HEK293T (cell line): ENCODE measurements around the gene DIP2A.

Source experiments
- CTBP1 ChIP-seq: fragments of 450-650 bp; IDR thresholded peaks from 2 replicates; pipeline ENCODE4 v1.6.1; 2016; ENCODE audit warnings: borderline replicate concordance
- ELF4 ChIP-seq: fragments of 450-650 bp; IDR thresholded peaks from 2 replicates; pipeline ENCODE4 v1.6.1; 2017; ENCODE audit warnings: antibody characterized with exemption
- FOXA1 ChIP-seq: fragments of 450-650 bp; IDR thresholded peaks from 2 replicates; pipeline ENCODE4 v1.6.1; 2016; ENCODE audit warnings: mild to moderate bottlenecking
- FOXK2 ChIP-seq: fragments of 450-650 bp; IDR thresholded peaks from 2 replicates; pipeline ENCODE4 v1.6.1; 2016; ENCODE audit warnings: mild to moderate bottlenecking
- FOXM1 ChIP-seq: fragments of 450-650 bp; IDR thresholded peaks from 2 replicates; pipeline ENCODE4 v1.6.1; 2017; ENCODE audit warnings: mild to moderate bottlenecking, borderline replicate concordance
- NFRKB ChIP-seq: fragments of 450-650 bp; IDR thresholded peaks from 2 replicates; pipeline ENCODE4 v1.6.1; 2016; ENCODE audit warnings: mild to moderate bottlenecking, moderate library complexity
- SP1 ChIP-seq: fragments of 450-650 bp; IDR thresholded peaks from 2 replicates; pipeline ENCODE4 v1.6.1; 2017
- SUZ12 ChIP-seq: fragments of 450-650 bp; IDR thresholded peaks from 2 replicates; pipeline ENCODE4 v1.6.1; 2016; ENCODE audit warnings: mild to moderate bottlenecking

DNA sequence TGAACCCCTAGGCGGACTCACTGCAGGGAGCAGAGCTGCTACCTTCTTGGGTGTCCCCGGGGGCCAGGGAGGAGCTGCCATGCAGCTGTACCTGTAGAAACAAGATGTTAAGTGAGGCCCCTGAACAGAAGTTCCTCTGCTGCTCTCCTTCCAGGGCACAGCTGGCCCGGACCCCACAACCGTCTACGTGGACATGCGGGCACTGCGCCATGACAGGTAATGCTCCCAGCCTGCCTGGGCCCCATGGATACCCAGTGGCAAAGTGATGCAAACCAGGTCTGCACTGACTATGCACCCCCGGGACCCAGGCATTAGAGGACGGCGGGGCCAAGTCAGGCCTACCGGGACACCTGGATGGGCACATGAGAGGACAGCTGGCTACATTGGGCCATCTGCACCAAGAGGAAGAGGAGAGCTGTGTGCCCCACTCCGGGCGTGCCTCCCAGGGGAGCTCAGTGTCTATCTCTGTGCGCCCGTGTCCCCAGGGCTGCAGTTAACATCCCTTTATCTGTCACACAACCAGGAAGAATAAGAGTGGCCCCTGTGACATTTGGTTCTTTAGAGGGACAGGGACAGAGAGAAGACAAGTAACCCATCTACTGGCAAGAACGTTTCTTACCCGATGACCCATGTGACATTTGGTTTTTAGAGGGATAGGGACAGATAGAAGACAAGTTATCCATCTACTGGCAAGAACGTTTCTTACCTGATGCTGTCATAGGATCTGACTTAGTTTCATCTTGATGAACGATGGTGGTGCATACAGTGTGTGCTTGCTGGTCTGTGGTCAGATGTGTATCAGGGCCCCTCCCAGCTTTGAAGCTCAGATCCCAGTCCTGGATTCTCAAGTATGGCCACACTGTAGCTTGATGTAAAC is 102.1 kb downstream of the DIP2A start:
- TF ChIP-seq FOXA1, result no peak
- no peak for TF ChIP-seq CTBP1
- TF ChIP-seq FOXM1, result no peak
- TF ChIP-seq FOXK2, result no peak
- TF ChIP-seq SP1, result no peak
- TF ChIP-seq SUZ12, result no peak
- no peak for TF ChIP-seq ELF4
- no peak for TF ChIP-seq NFRKB
